MM.1S (cell line): ENCODE measurements around the gene CDS2.

Experiments used
- CTCF ChIP-seq: fragments of 300-600 bp; sonication (generic); IDR thresholded peaks from 2 replicates; pipeline ENCODE4 v1.5.1; 2016; ENCODE audit warnings: antibody characterized with exemption, low read length, mixed read lengths
- EZH2 ChIP-seq: fragments of 300-600 bp; sonication (generic); optimal IDR thresholded peaks from 2 replicates; pipeline ENCODE3; 2017; ENCODE audit warnings: low read depth, mild to moderate bottlenecking, antibody characterized with exemption, low read length, mixed read lengths
- EZH2phosphoT487 ChIP-seq: fragments of 300-600 bp; sonication (generic); IDR thresholded peaks from 2 replicates; pipeline ENCODE4 v1.6.1; 2018; ENCODE audit warnings: antibody characterized with exemption, low read length

GRCh38 chr20:5100684-5101347 lies 26.0 kb upstream of the CDS2 start:
- peak; percentile 74 for TF ChIP-seq CTCF
- no peak for TF ChIP-seq EZH2
- no peak for TF ChIP-seq EZH2phosphoT487
